ENCODE results near the gene NPAS2.

- TF ChIP-seq CTCF (conservative IDR thresholded peaks at IDR 0.05) (no peak), EZH2 (IDR thresholded peaks at IDR 0.05; ENCODE audit: low read depth) (no peak)
Observed at GRCh38 chr2:100893392-100894104, 73.6 kb downstream of the NPAS2 start.

All from PC-9 (cell line).